Measurements from ENCODE around the gene ARHGAP33.
"Not testable (repeated sequence)": the region's sequence is repeated elsewhere in the genome, so short reads cannot be mapped to it uniquely, and the experiment has no call there.

ARHGAP33 gene

GRCh38 chr19:35795564-35795963, 20.2 kb downstream of the ARHGAP33 start:
- not testable (repeated sequence) for DNase-seq

DNA sequence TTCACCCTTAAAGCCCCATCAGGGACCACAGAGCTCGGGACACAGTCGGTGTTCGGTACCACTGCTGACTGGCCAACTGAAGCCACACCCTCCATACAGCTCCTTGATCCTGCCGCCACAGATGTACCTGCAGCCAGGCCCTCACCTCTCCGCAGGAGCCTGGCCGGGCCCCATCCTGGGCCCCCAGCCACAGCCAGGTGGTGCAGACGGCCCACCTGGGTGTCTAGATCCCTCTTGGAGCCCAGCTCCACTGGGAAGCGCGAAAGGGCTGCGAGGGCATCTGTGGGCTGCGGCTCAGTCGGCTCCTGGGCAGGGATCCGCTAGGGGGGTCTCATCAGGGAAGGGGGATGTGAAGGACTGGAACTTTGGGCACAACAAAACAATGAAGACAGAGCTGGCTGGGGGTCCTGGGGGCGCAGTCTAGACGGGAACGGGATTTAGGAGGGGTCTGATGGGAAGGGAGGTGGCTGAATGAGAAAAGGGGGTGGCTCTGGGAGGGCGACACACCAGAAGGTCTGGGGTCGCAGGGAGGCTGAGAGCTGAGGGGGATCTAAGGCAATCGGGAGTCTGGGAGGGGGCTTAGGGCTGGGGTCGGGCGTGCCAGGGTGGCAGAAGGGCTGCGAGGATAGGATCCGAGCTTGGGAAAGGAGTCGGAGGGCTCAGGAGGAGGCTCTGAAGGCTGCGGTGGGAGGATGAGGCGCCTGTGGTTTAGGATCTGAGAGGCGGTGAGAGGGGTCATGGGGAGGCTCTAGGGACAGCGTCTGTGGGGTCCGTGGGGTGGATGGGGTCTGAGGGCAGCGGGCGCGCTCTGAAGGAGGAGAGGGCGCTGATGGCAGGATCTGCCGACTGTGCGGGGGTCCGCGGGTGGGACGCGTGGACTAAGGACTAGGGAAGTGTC, 21.5 kb downstream of the ARHGAP33 start:
- no peak for DNase-seq

DNA sequence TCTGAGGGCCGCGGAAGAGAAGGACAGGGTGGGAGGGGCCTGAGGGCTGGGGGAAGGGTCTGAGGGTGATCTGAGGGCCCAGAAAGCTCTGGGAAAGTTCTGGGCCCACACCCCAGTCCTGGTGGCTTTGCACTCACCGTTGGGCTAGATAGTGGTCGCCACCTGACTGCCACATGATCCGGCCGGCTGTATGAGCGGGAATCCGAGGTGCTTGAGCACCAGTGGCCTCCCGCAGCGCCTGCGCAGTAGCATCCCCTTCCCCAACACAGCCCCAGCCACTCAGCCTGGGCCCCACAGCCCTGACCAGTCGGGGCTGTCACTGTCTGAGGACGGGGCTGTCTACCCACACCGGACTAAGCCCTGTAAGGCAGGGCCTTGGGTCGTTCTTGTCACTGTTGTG, 22.3 kb downstream of the ARHGAP33 start:
- DNase-seq, result no peak

DNA sequence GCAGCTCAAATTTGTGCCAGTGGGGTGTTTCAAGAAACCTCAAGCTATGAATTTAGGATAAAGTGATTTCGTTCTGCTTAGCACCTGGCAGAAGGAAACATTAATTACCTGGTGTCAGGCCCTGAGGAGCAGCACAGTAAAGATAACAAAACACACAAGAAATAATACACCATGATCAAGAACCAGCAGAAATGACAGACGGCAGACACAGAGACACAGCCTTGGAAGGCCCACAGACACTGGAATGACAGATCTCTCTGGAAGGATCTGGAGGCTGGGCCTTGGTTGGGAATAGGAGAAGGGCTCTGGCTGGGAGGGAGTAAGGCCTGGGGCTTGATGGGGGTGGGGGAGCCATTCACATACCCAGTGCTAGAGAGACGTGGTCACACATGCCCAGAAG, 26.5 kb downstream of the ARHGAP33 start:
- DNase-seq, result no peak

DNA sequence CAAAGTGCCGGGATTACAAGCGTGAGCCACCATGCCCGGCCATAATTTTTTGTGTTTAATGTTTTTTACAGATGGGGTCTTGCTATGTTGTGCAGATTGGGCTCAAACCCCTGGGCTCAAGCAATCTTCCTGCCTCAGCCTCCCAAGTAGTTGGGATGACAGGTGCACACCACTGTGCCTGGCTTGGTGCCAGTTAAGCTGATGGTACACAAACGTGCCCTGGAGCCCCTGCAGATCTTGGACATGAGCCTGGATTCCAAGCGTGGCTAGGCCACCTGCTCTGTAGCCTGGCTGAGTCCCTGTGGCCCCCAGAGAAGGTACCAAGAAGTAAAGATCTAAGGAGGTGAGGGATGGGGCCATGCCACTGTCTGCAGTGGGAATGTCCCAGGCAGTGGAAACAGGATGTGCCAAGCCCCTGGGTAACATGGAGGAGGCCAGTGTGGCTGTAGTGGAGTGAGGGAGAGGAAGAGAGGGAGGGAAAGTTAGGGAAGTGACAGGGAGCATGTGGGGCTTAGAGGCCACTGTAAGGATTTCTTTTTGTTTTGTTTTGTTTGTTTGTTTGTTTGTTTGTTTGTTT, 30.2 kb downstream of the ARHGAP33 start:
- no peak for DNase-seq

- DNase-seq, result no peak
These were observed 31.2 kb downstream of the ARHGAP33 start for GRCh38 chr19:35806597-35806996.

DNA sequence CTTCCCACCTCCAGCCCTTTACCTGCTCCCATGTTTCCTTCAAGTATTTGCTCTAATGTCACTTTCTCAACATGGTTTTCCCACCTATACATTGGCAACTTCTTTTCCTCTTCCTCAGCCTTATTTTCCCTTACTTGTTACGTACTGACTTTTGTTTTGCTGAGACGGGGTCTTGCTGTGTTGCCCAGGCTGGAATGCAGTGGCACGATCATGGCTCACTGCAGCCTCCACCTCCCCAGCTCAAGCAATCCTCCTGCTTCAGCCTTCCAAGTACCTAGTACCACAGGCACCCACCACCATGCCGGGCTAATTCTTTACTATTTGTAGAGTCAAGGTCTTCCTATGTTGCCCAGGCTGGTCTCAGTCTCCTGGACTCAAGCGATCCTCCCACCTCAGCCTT, 32.3 kb downstream of the ARHGAP33 start:
- no peak for DNase-seq

- no peak for DNase-seq
These were observed 36.2 kb downstream of the ARHGAP33 start for GRCh38 chr19:35811317-35812219.

- DNase-seq, result no peak
These were observed 37.1 kb downstream of the ARHGAP33 start, which contains the start of gene PRODH2 for GRCh38 chr19:35812220-35813042. Gene PRODH2, minus strand, starts transcription at chr19:35812845. Its CDS starts 40 bp downstream, at chr19:35812805.

DNA sequence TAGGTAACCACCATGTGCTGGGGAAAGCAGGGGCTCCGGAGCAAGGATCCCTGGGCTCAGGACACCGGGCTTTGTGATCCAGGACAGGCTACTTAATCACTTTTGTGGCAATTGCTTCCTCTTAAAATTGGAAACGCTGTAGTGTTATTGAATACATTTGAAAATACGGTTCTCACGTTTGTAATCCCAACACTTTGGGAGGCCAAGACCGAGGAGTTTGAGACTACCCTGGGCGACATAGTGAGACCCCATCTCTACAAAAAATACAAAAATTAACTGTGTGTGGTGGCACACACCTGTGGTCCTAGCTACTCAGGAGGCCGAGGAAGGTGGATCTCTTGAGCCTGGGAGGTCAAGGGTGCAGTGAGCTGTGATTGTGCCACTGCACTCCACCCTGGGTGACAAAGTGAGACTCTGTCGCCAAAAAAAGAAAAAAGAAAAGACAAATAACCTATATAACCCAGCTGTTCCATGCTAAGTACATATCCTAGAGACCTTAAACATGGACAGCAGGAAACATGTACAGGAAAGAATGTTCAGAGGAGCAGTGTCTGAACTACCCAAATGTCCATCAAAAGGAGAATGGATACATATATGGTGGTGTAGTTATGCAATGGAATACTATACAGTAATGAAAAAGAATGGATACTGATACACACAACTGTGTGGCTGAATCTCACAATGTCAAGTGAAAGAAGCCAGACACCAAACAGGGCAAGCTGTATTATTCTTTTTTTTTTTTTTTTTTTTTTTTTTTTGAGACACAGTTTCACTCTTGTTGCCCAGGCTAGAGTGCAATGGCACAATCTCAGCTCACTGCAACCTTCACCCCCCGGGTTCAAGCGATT, 37.9 kb downstream of the ARHGAP33 start:
- no peak for DNase-seq

- DNase-seq, result no peak
These were observed 40.9 kb downstream of the ARHGAP33 start for GRCh38 chr19:35816262-35816661.

- DNase-seq, result no peak
These were observed 41.5 kb downstream of the ARHGAP33 start for GRCh38 chr19:35816846-35817245.

DNA sequence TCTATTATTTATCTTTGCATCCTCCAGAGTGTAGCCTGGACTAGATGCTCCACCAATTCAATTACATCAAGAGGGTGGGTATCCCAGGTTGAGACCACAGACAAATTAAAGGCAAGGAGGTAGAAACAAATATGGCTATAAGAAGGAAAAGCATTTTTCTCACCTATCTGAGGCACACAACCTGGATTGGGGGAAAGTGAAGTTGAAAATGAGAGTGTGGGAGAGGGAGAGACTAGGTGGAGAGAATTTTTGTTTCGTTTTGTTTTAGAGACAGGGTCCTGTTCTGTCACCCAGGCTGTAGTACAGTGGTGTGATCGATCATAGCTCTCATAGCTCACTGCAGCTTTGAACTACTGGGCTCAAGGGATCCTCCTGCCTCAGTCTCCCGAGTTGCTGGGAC, 43.1 kb downstream of the ARHGAP33 start:
- no peak for DNase-seq

DNA sequence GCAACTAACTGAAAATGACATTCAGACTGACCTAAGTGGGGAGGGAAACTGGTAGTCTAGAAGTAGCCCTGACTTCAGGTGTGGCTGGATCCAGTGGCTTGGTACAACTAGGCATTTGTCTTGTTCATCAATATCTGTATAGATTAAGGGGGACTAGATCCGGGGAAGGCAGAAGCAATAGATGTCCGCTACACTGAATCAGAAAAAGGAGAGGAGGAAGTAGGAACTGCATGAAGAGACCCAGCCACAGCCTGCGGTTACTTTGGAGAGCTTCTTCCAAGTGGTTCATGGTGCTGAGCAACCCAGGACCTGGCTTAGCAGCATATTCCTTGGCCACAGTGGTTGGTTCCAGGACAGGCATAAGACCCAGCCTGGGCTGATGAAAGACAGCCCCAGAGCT, 47.2 kb downstream of the ARHGAP33 start:
- DNase-seq, result no peak

- no peak for DNase-seq
These were observed 48.8 kb downstream of the ARHGAP33 start for GRCh38 chr19:35824150-35824549.

DNA sequence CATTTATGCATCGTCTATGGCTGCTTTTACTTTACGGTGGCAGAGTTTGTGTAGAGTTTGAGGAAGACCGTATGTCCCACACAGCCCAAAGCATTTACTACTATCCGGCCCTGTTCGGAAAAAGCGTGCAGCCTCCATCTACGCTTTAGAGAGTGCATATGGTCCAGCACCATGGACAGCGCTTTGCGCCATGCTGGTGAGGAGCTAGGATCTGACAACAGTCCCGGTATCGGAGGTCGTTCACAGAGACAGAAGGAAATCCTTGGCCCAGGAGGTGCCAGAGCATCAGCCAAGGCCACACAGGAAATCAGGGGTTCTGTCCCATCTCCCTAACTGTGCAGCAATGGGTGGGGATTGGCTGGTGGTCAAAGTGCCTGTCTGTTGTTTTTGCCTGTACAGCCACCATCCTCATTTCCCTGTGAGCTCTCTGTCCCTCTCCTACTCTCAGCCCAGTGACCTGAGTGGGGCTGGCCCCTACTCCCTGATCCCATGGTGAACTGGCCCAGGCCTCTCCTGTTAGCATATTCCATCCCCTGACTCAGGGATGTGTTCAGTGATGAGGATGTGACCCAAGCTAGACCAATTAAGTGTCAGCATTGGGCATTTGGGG, 53.4 kb downstream of the ARHGAP33 start:
- DNase-seq, result peak; percentile 37

DNA sequence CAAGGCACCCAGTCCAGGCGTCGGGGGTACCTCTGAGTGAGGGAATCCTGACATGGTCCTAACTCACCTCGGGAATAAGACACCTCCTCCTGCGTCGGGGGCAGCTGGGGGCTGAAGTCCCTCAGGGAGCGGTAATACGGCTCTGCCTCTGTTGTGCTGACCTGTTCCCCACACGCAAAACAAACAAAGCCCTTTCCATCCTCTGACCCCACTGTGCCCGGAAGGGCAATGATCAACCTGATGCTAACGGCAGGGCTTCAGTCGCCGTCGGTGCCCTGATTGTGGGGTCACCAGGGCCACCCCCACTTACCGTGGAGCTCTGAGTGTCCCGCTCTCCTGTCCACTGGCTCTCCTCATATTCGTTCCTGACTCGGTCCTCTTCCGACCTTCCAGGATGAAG, 55.6 kb downstream of the ARHGAP33 start:
- no peak for DNase-seq

DNA sequence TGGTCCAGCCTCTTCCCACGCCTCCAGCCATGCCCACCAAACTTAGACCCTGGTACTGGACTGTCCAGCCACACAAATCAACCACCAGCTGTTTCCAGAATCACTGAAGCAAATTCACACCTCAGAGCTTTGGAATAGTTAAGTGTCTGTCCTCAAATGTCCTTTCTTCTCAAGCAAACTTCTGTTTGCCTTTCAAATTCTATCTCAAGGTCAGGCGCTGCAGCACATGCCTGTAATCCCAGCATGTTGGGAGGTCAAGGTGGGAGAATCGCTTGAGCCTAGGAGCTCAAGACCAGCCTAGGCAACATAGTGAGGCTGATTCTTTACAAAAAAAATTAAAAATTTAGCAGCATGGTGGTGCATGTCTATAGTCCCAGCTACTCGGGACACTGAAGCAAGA, 56.7 kb downstream of the ARHGAP33 start:
- DNase-seq, result no peak

- DNase-seq, result no peak
These were observed 58.6 kb downstream of the ARHGAP33 start for GRCh38 chr19:35833972-35834371.

- not testable (repeated sequence) for DNase-seq
These were observed 60.7 kb downstream of the ARHGAP33 start for GRCh38 chr19:35836096-35836495.
